Astrocyte (in vitro differentiated cells and primary cell): ENCODE measurements around the gene ALK. TPM values are rescaled to one million over a fixed set of nuclear protein-coding genes. Genes with fewer than 3 reads are reported as not detected.

ENCODE experiments used
- DNase-seq: peaks from one replicate; pipeline ENCODE4 v3.0.0-alpha.2; 2010; ENCODE audit warnings: low read depth
- FAIRE-seq: peaks from 2 replicates; lab custom pipeline; 2011; peaks lifted over from hg19 to GRCh38; lab: Jason Lieb, UNC
- H2AFZ ChIP-seq: 2 replicates; pipeline ENCODE4 v1.6.0; 2012; ENCODE audit warnings: low read depth, low read length, inconsistent platforms
- H3K27ac ChIP-seq: 2 replicates; pipeline ENCODE4 v1.5.1; 2011; ENCODE audit warnings: low read depth, low read length, inconsistent platforms
- H3K27me3 ChIP-seq: 2 replicates; pipeline ENCODE4 v1.6.0; 2011; ENCODE audit warnings: low read length, inconsistent platforms; ENCODE audit not compliant: insufficient read depth
- H3K36me3 ChIP-seq: 2 replicates; pipeline ENCODE4 v1.5.1; 2011; ENCODE audit warnings: low read length, inconsistent platforms; ENCODE audit not compliant: insufficient read depth
- H3K4me1 ChIP-seq: 2 replicates; pipeline ENCODE4 v1.5.1; 2011; ENCODE audit warnings: low read length, inconsistent platforms; ENCODE audit not compliant: insufficient read depth
- H3K4me2 ChIP-seq: 2 replicates; pipeline ENCODE4 v1.6.0; 2012; ENCODE audit warnings: low read length, inconsistent platforms
- H3K4me3 ChIP-seq: 2 replicates; pipeline ENCODE4 v1.5.1; 2011; ENCODE audit warnings: low read depth, mild to moderate bottlenecking, low read length, inconsistent platforms; ENCODE audit not compliant: insufficient read depth
- H3K79me2 ChIP-seq: 2 replicates; pipeline ENCODE4 v1.6.0; 2012; ENCODE audit warnings: mild to moderate bottlenecking, low read length, inconsistent platforms; ENCODE audit not compliant: insufficient read depth
- H3K9ac ChIP-seq: 2 replicates; pipeline ENCODE4 v1.6.0; 2012; ENCODE audit warnings: mild to moderate bottlenecking, low read length, inconsistent platforms
- H3K9me3 ChIP-seq: 2 replicates; pipeline ENCODE4 v1.5.1; 2012; ENCODE audit warnings: low read depth, mild to moderate bottlenecking, low read length, inconsistent platforms; ENCODE audit not compliant: insufficient read depth
- H4K20me1 ChIP-seq: 2 replicates; pipeline ENCODE4 v1.6.0; 2012; ENCODE audit warnings: low read length, inconsistent platforms; ENCODE audit not compliant: insufficient read depth
- H3K27ac Mint-ChIP-seq: one replicate; pipeline ENCODE4 v1.8.0; 2021; ENCODE audit warnings: mild to moderate bottlenecking, mixed read lengths; ENCODE audit not compliant: unreplicated experiment
- H3K27me3 Mint-ChIP-seq: one replicate; pipeline ENCODE4 v1.8.0; 2021; ENCODE audit warnings: low read depth, mixed read lengths; ENCODE audit not compliant: unreplicated experiment
- H3K36me3 Mint-ChIP-seq: one replicate; pipeline ENCODE4 v1.8.0; 2021; ENCODE audit warnings: low read depth, mixed read lengths; ENCODE audit not compliant: unreplicated experiment
- H3K4me1 Mint-ChIP-seq: one replicate; pipeline ENCODE4 v1.8.0; 2021; ENCODE audit warnings: low read depth, mixed read lengths; ENCODE audit not compliant: unreplicated experiment
- H3K4me3 Mint-ChIP-seq: one replicate; pipeline ENCODE4 v1.8.0; 2021; ENCODE audit warnings: mild to moderate bottlenecking, moderate library complexity, mixed read lengths; ENCODE audit not compliant: unreplicated experiment
- H3K9me3 Mint-ChIP-seq: one replicate; pipeline ENCODE4 v1.8.0; 2021; ENCODE audit warnings: mild to moderate bottlenecking, mixed read lengths; ENCODE audit not compliant: unreplicated experiment
- CTCF ChIP-seq: IDR thresholded peaks from 2 replicates; pipeline ENCODE4 v1.5.1; 2011; ENCODE audit warnings: low read depth, mild to moderate bottlenecking, inconsistent platforms, low read length, moderate library complexity; ENCODE audit not compliant: insufficient read depth
- EZH2 ChIP-seq: IDR thresholded peaks from 2 replicates; pipeline ENCODE4 v1.6.1; 2012; ENCODE audit warnings: mild to moderate bottlenecking, low read length, inconsistent platforms; ENCODE audit not compliant: insufficient read depth
- total RNA-seq: library from RNA; stranded (reverse); gene quantifications from 2 replicates; pipeline ENCODE4 v1.2.1, GENCODE V29; 2021

Gene ALK
- total RNA-seq, 1 donor from 2014 or later = 0.16 TPM

- TF ChIP-seq CTCF = no peak
- TF ChIP-seq EZH2 = no peak
- Histone ChIP-seq H4K20me1 (no peaks in the 10 kb centered on the region), H3K4me3 (no peak overlapping the region), H3K27ac (no peak overlapping the region), H2AFZ (no peak overlapping the region), H3K9ac (no peak overlapping the region), H3K79me2 (no peaks in the 10 kb centered on the region), H3K4me2 (no peak overlapping the region), H3K27me3 (no peaks in the 10 kb centered on the region), H3K4me1 (peaks cover 11% of the 10 kb centered on the region), H3K36me3 (no peaks in the 10 kb centered on the region), H3K9me3 (no peaks in the 10 kb centered on the region)
- H3K4me3 Mint-ChIP-seq = no peak overlapping the region
- no peak overlapping the region for H3K27ac Mint-ChIP-seq
- no peaks in the 10 kb centered on the region for H3K9me3 Mint-ChIP-seq
- no peak for DNase-seq
- H3K36me3 Mint-ChIP-seq = no peaks in the 10 kb centered on the region
- peaks cover 2% of the 10 kb centered on the region for H3K27me3 Mint-ChIP-seq
- H3K4me1 Mint-ChIP-seq = peaks cover 16% of the 10 kb centered on the region
- no peak for FAIRE-seq
These were observed 470.7 kb downstream of the ALK start for GRCh38 chr2:29450596-29451222.

- Histone ChIP-seq H3K27me3 (no peaks in the 10 kb centered on the region), H3K9ac (no peak overlapping the region), H3K79me2 (no peaks in the 10 kb centered on the region), H3K9me3 (no peaks in the 10 kb centered on the region), H2AFZ (no peak overlapping the region), H3K4me3 (no peak overlapping the region), H3K4me2 (no peak overlapping the region), H3K36me3 (no peaks in the 10 kb centered on the region), H3K27ac (no peak overlapping the region), H4K20me1 (no peaks in the 10 kb centered on the region), H3K4me1 (peaks cover 2% of the 10 kb centered on the region)
- Mint-ChIP-seq H3K27ac (no peak overlapping the region), H3K36me3 (no peaks in the 10 kb centered on the region), H3K9me3 (no peaks in the 10 kb centered on the region), H3K27me3 (peaks cover 2% of the 10 kb centered on the region), H3K4me1 (peaks cover 6% of the 10 kb centered on the region), H3K4me3 (no peak overlapping the region)
- no peak for FAIRE-seq
- TF ChIP-seq EZH2 (no peak), CTCF (no peak)
- no peak for DNase-seq
These were observed 471.9 kb downstream of the ALK start for GRCh38 chr2:29449499-29449898.

- Histone ChIP-seq H3K27me3 (no peaks in the 10 kb centered on the region), H3K4me1 (peaks cover 6% of the 10 kb centered on the region), H2AFZ (no peak overlapping the region), H3K36me3 (no peaks in the 10 kb centered on the region), H3K9me3 (no peaks in the 10 kb centered on the region), H3K4me3 (no peak overlapping the region), H3K79me2 (no peaks in the 10 kb centered on the region), H3K9ac (no peak overlapping the region), H3K27ac (no peak overlapping the region), H4K20me1 (no peaks in the 10 kb centered on the region), H3K4me2 (no peak overlapping the region)
- FAIRE-seq = no peak
- H3K36me3 Mint-ChIP-seq = no peaks in the 10 kb centered on the region
- H3K4me3 Mint-ChIP-seq = no peak overlapping the region
- H3K9me3 Mint-ChIP-seq = no peaks in the 10 kb centered on the region
- peaks cover 6% of the 10 kb centered on the region for H3K4me1 Mint-ChIP-seq
- peaks cover 2% of the 10 kb centered on the region for H3K27me3 Mint-ChIP-seq
- H3K27ac Mint-ChIP-seq = no peak overlapping the region
- no peak for DNase-seq
- TF ChIP-seq EZH2 (no peak), CTCF (no peak)
These were observed 473.2 kb downstream of the ALK start for GRCh38 chr2:29448096-29448688.
